Endothelial cell of umbilical vein (primary cell): ENCODE results near the gene ARL3. TPM values are rescaled to one million over a fixed set of nuclear protein-coding genes. Genes with fewer than 3 reads are reported as not detected.

Source experiments
- BruUV-seq: library from RNA; stranded (reverse); fragments of 400-500 nt; replicated peaks from 2 replicates; lab custom pipeline; 2021; lab: Mats Ljungman, UMichigan
- CTCF ChIA-PET: fragments of 300-600, 350-600 bp; sonication (Branson Sonifier 250); formaldehyde crosslinking; loops from one replicate; lab custom pipeline; 2021; ENCODE audit warnings: antibody characterized with exemption, inconsistent platforms; lab: Charles Lee
- POLR2A ChIA-PET: fragments of 300-600, 350-600 bp; sonication (Branson Sonifier 250); formaldehyde crosslinking; loops from one replicate; lab custom pipeline; 2021; ENCODE audit warnings: antibody characterized with exemption, inconsistent platforms; lab: Charles Lee
- DNase-seq: peaks from one replicate; pipeline ENCODE4 v3.0.0-alpha.2; 2011; ENCODE audit warnings: low read depth, low spot score
- FAIRE-seq: peaks from 2 replicates; lab custom pipeline; 2011; peaks lifted over from hg19 to GRCh38; lab: Jason Lieb, UNC
- H2AFZ ChIP-seq: 2 replicates; pipeline ENCODE4 v1.6.0; 2012; ENCODE audit warnings: low read depth, low read length, control low read depth, inconsistent platforms
- H3K27ac ChIP-seq: 2 replicates; pipeline ENCODE4 v1.5.1; 2011; ENCODE audit warnings: low read depth, mild to moderate bottlenecking, control low read depth, low read length, moderate library complexity; ENCODE audit not compliant: insufficient read depth
- H3K27me3 ChIP-seq, 2 experiments: 2 replicates each; pipeline versions ENCODE4 v1.6.0 to v1.6.1; 2011; ENCODE audit warnings: low read length in 2 of 2, mixed read lengths in 1 of 2; ENCODE audit not compliant: control insufficient read depth in 2 of 2, insufficient read depth in 2 of 2
- H3K36me3 ChIP-seq, 2 experiments: 2 replicates in 1 of 2; 3 replicates in 1 of 2; pipeline ENCODE4 v1.5.1; 2011; ENCODE audit warnings: low read length in 2 of 2, mild to moderate bottlenecking in 1 of 2, moderate library complexity in 1 of 2; ENCODE audit not compliant: control insufficient read depth in 2 of 2, insufficient read depth in 2 of 2; ENCODE audit errors: extremely low read depth in 1 of 2
- H3K4me1 ChIP-seq: 3 replicates; pipeline ENCODE4 v1.5.1; 2011; ENCODE audit warnings: mild to moderate bottlenecking, low read length; ENCODE audit not compliant: control insufficient read depth, insufficient read depth; ENCODE audit errors: extremely low read depth
- H3K4me2 ChIP-seq: 2 replicates; pipeline ENCODE4 v1.6.1; 2011; ENCODE audit warnings: low read length, control low read depth, mixed read lengths; ENCODE audit not compliant: insufficient read depth
- H3K4me3 ChIP-seq, 3 experiments: fragments of 200-600 bp in 1 of 3; sonication (generic), shearing (Covaris generic) in 1 of 3; replicated peaks in 1 of 3; 2 replicates each; pipeline ENCODE4 v1.5.1; 2011 to 2016; ENCODE audit warnings: control low read depth in 3 of 3, low read length in 3 of 3, mild to moderate bottlenecking in 2 of 3, inconsistent platforms in 1 of 3, low read depth in 1 of 3, moderate library complexity in 1 of 3; ENCODE audit not compliant: insufficient read depth in 1 of 3
- H3K79me2 ChIP-seq: 2 replicates; pipeline ENCODE4 v1.6.0; 2012; ENCODE audit warnings: low read length, inconsistent platforms; ENCODE audit not compliant: control insufficient read depth, insufficient read depth
- H3K9ac ChIP-seq: replicated peaks from 2 replicates; pipeline ENCODE3; 2011; ENCODE audit warnings: low read length, control low read depth; ENCODE audit not compliant: insufficient read depth; ENCODE audit errors: extremely low read depth
- H3K9me1 ChIP-seq: replicated peaks from 3 replicates; pipeline ENCODE4 v1.6.0; 2011; ENCODE audit warnings: mild to moderate bottlenecking, low read length; ENCODE audit not compliant: control insufficient read depth, insufficient read depth; ENCODE audit errors: extremely low read depth
- H3K9me3 ChIP-seq: replicated peaks from 2 replicates; pipeline ENCODE4 v1.5.1; 2012; ENCODE audit warnings: low read length, inconsistent platforms; ENCODE audit not compliant: control insufficient read depth, insufficient read depth
- H4K20me1 ChIP-seq: replicated peaks from 2 replicates; pipeline ENCODE3; 2011; ENCODE audit warnings: mild to moderate bottlenecking, low read length; ENCODE audit not compliant: control insufficient read depth, insufficient read depth; ENCODE audit errors: extremely low read depth
- EZH2 ChIP-seq: IDR thresholded peaks from 2 replicates; pipeline ENCODE4 v1.6.1; 2012; ENCODE audit warnings: borderline replicate concordance, low read depth, mild to moderate bottlenecking, moderate library complexity, low read length, inconsistent platforms; ENCODE audit not compliant: severe bottlenecking
- FOS ChIP-seq: IDR thresholded peaks from 2 replicates; pipeline ENCODE4 v1.6.1; 2011; ENCODE audit warnings: mild to moderate bottlenecking, low read length, moderate library complexity, borderline replicate concordance; ENCODE audit not compliant: insufficient read depth
- GATA2 ChIP-seq: IDR thresholded peaks from 2 replicates; pipeline ENCODE4 v1.7.0; 2011; ENCODE audit warnings: low read depth, mild to moderate bottlenecking, moderate library complexity, mixed read lengths, low read length; ENCODE audit not compliant: insufficient read length, insufficient read depth
- JUN ChIP-seq: IDR thresholded peaks from 2 replicates; pipeline ENCODE4 v1.6.1; 2011; ENCODE audit warnings: borderline replicate concordance, low read depth; ENCODE audit not compliant: insufficient read length, insufficient read depth
- MYC ChIP-seq: IDR thresholded peaks from one replicate; pipeline ENCODE4 v1.6.1; 2011; ENCODE audit warnings: mild to moderate bottlenecking, low read depth, low read length
- POLR2A ChIP-seq: IDR thresholded peaks from 2 replicates; pipeline ENCODE4 v1.6.1; 2012; ENCODE audit warnings: low read depth, mild to moderate bottlenecking, control low read depth, low read length
- POLR2AphosphoS5 ChIP-seq: IDR thresholded peaks from 2 replicates; pipeline ENCODE4 v1.6.1; 2012; ENCODE audit warnings: low read depth, mild to moderate bottlenecking, control low read depth, low read length, moderate library complexity; ENCODE audit not compliant: insufficient read depth
- dilution Hi-C: fragments of 300-500 bp; cut with MboI; formaldehyde crosslinking; loops from one replicate; pipeline ENCODE4 v1.15.0; 2019; ENCODE audit warnings: low sequenced_read_pairs; ENCODE audit not compliant: extremely low pct_ligation_motif_present
- intact Hi-C: fragments of 100-400 bp; cut with micrococcal nuclease; formaldehyde crosslinking; loops from one replicate; pipeline ENCODE4 v1.10.0; 2022
- polyA plus RNA-seq, 4 experiments: library from polyadenylated mRNA; depleted of rRNA in 3 of 4; stranded (reverse) in 3 of 4; unstranded in 1 of 4; fragments of >200 nt; gene quantifications; 2 replicates each; pipeline versions ENCODE4 v1.2.1 to v1.2.3, GENCODE V29; 2011 to 2012; ENCODE audit warnings: missing spikeins in 1 of 4
- total RNA-seq: library from RNA; stranded (reverse); gene quantifications from 2 replicates; pipeline ENCODE4 v1.2.3, GENCODE V29; 2021
- TF ChIP-seq, protein P1 (sequence below): IDR thresholded peaks from 2 replicates; pipeline ENCODE4 v1.6.1; 2011; ENCODE audit not compliant: insufficient read depth, insufficient read length
- TF ChIP-seq, protein P2 (sequence below), 2 donors: IDR thresholded peaks; 1 replicate in 1 of 2; 2 replicates in 1 of 2; pipeline ENCODE4 v1.5.1; 2011; ENCODE audit warnings: low read length in 2 of 2, mild to moderate bottlenecking in 2 of 2, moderate library complexity in 2 of 2, control low read depth in 1 of 2, inconsistent platforms in 1 of 2, low read depth in 1 of 2; ENCODE audit not compliant: insufficient read depth in 1 of 2; ENCODE audit errors: extremely low read depth in 1 of 2

ARL3 gene
- total and polyA plus RNA-seq, 2 donors (not counting 3 experiments of a cell fraction or from before 2014, with no cell fraction given): 6.6 to 11.0 TPM

DNA sequence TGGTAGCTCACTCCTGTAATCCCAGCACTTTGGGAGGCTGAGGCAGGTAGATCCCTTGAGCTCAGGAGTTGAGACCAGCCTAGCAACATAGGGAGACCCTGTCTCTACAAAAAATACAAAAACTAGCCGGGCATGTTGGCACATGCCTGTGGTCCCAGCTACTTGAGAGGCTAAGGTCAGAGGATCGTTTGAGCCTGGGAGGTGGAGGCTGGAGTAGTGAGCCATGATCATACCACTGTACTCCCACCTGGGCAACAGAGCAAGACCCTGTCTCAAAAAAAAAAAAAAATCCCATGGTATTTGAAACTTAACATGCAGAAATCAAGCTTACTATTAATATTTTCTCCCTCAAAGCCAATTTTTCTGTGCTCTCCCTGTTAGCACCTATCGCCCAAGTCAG lies 6.1 kb upstream of the ARL3 start:
- H3K4me3 ChIP-seq: no peak overlapping the region
- intact Hi-C loops: no loop called here
- H3K36me3 ChIP-seq: no peaks in the 10 kb centered on the region
- dilution Hi-C loops: no loop called here
- no TSS peak for BruUV-seq
- no peak overlapping the region for H3K9ac ChIP-seq
- no peak overlapping the region for H2AFZ ChIP-seq
- ChIA-PET POLR2A (no interaction called here), CTCF (interaction anchor here (0.6 to 3.1 kb wide), 5 partner anchors 9 to 181 kb away, joined by 3 to 15 read pairs (median 3); no protein-coding TSS in a partner anchor)
- H3K27me3 ChIP-seq: no peaks in the 10 kb centered on the region
- peaks cover 3% of the 10 kb centered on the region for H3K79me2 ChIP-seq
- H3K9me1 ChIP-seq: no peaks in the 10 kb centered on the region
- H3K4me1 ChIP-seq: peaks cover 8% of the 10 kb centered on the region
- H3K4me2 ChIP-seq: no peak overlapping the region
- no peak overlapping the region for H3K27ac ChIP-seq
- no peaks in the 10 kb centered on the region for H3K9me3 ChIP-seq
- TF ChIP-seq POLR2A (no peak), EZH2 (no peak), POLR2AphosphoS5 (no peak), JUN (no peak), GATA2 (no peak), MYC (no peak), FOS (no peak)
- TF ChIP-seq, protein P1, sequence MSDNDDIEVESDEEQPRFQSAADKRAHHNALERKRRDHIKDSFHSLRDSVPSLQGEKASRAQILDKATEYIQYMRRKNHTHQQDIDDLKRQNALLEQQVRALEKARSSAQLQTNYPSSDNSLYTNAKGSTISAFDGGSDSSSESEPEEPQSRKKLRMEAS: no peak
- TF ChIP-seq, protein P2, sequence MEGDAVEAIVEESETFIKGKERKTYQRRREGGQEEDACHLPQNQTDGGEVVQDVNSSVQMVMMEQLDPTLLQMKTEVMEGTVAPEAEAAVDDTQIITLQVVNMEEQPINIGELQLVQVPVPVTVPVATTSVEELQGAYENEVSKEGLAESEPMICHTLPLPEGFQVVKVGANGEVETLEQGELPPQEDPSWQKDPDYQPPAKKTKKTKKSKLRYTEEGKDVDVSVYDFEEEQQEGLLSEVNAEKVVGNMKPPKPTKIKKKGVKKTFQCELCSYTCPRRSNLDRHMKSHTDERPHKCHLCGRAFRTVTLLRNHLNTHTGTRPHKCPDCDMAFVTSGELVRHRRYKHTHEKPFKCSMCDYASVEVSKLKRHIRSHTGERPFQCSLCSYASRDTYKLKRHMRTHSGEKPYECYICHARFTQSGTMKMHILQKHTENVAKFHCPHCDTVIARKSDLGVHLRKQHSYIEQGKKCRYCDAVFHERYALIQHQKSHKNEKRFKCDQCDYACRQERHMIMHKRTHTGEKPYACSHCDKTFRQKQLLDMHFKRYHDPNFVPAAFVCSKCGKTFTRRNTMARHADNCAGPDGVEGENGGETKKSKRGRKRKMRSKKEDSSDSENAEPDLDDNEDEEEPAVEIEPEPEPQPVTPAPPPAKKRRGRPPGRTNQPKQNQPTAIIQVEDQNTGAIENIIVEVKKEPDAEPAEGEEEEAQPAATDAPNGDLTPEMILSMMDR (IDR thresholded peaks at IDR 0.05; ENCODE audit: extremely low read depth in 1 of 2, insufficient read depth in 1 of 2, low read depth in 1 of 2, low read length in 2 of 2): no peak
- FAIRE-seq (no peak), DNase-seq (no peak)
- no peaks in the 10 kb centered on the region for H4K20me1 ChIP-seq
